Thymus (tissue), 11 donors: ENCODE data around the gene NLRP3. TPM values are rescaled to one million over a fixed set of nuclear protein-coding genes. Genes with fewer than 3 reads are reported as not detected.

Experiments used
- DNase-seq, 9 donors: peaks; one replicate each; pipeline ENCODE4 v3.0.0-alpha.2; 2013; ENCODE audit warnings: low spot score in 9 of 9, low read depth in 6 of 9, missing footprints in 1 of 9
- H3K27ac ChIP-seq, 2 donors: one replicate each; pipeline ENCODE4 v1.5.1; 2013; ENCODE audit warnings: control low read depth in 1 of 2, low read depth in 1 of 2, low read length in 1 of 2, mild to moderate bottlenecking in 1 of 2, moderate library complexity in 1 of 2
- H3K27me3 ChIP-seq, 2 donors: one replicate each; pipeline ENCODE4 v1.5.1; 2013; ENCODE audit warnings: low read length in 1 of 2; ENCODE audit not compliant: control insufficient read depth in 2 of 2, insufficient read depth in 1 of 2
- H3K36me3 ChIP-seq, 2 donors: one replicate each; pipeline ENCODE4 v1.5.1; 2013; ENCODE audit warnings: low read length in 1 of 2, mild to moderate bottlenecking in 1 of 2, moderate library complexity in 1 of 2; ENCODE audit not compliant: control insufficient read depth in 2 of 2, insufficient read depth in 2 of 2
- H3K4me1 ChIP-seq, 2 donors: one replicate each; pipeline ENCODE4 v1.5.1; 2013; ENCODE audit warnings: low read length in 2 of 2; ENCODE audit not compliant: control insufficient read depth in 2 of 2, insufficient read depth in 2 of 2
- H3K4me3 ChIP-seq, 2 donors: one replicate each; pipeline ENCODE4 v1.5.1; 2013; ENCODE audit warnings: low read length in 2 of 2, control low read depth in 1 of 2, mild to moderate bottlenecking in 1 of 2
- H3K9me3 ChIP-seq, 2 donors: one replicate each; pipeline ENCODE4 v1.5.1; 2013; ENCODE audit warnings: low read length in 1 of 2, mild to moderate bottlenecking in 1 of 2; ENCODE audit not compliant: control insufficient read depth in 2 of 2, insufficient read depth in 1 of 2
- WGBS: extraction: QIAGEN DNeasy Blood & Tissue Kit; methylation state at CpG from one replicate; pipeline ENCODE4 v1.1.7; 2013; 5-methylcytosine and 5-hydroxymethylcytosine counted together
- polyA plus RNA-seq: library from polyadenylated mRNA; stranded (reverse); fragments of 200-250 nt; gene quantifications from one replicate; pipeline ENCODE4 v1.2.3, GENCODE V29; 2013
- total RNA-seq: library from RNA; stranded (reverse); fragments of 120-200 nt; gene quantifications from one replicate; pipeline ENCODE4 v1.2.4, GENCODE V29; 2013
- donor health status: healthy.

Gene NLRP3
- total and polyA plus RNA-seq, 2 donors, result 1.7 to 2.6 TPM

- Histone ChIP-seq H3K27me3 (no peaks in the 10 kb centered on the region), H3K36me3 (no peaks in the 10 kb centered on the region), H3K4me3 (no peak overlapping the region), H3K4me1 (no peaks in the 10 kb centered on the region), H3K9me3 (no peaks in the 10 kb centered on the region), H3K27ac (no peak overlapping the region)
- no peak for DNase-seq
- WGBS, result 94% methylated on average over 1 of the region's 1 CpG
Measured at GRCh38 chr1:247430434-247430833, 14.5 kb downstream of the NLRP3 start.

GRCh38 chr1:247431643-247432042 lies 15.7 kb downstream of the NLRP3 start:
- DNase-seq, result no peak
- Histone ChIP-seq H3K36me3 (no peaks in the 10 kb centered on the region), H3K27ac (no peak overlapping the region), H3K27me3 (no peaks in the 10 kb centered on the region), H3K4me3 (no peak overlapping the region), H3K9me3 (no peaks in the 10 kb centered on the region), H3K4me1 (no peaks in the 10 kb centered on the region)
- WGBS, result 98% methylated on average over 9 of the region's 9 CpGs

GRCh38 chr1:247434005-247434404 lies 18.0 kb downstream of the NLRP3 start:
- H3K27me3 ChIP-seq, result no peaks in the 10 kb centered on the region
- no peaks in the 10 kb centered on the region for H3K9me3 ChIP-seq
- no peak overlapping the region for H3K27ac ChIP-seq
- 96% methylated on average over 15 of the region's 15 CpGs for WGBS
- H3K4me3 ChIP-seq, result no peak overlapping the region
- DNase-seq, result no peak
- no peaks in the 10 kb centered on the region for H3K4me1 ChIP-seq
- H3K36me3 ChIP-seq, result no peaks in the 10 kb centered on the region

- Histone ChIP-seq H3K4me3 (no peak overlapping the region), H3K9me3 (no peaks in the 10 kb centered on the region), H3K4me1 (no peaks in the 10 kb centered on the region), H3K27me3 (no peaks in the 10 kb centered on the region), H3K36me3 (no peaks in the 10 kb centered on the region), H3K27ac (no peak overlapping the region)
- WGBS, result 92% methylated on average over 13 of the region's 13 CpGs
- no peak for DNase-seq
Measured at GRCh38 chr1:247435030-247435758, 19.2 kb downstream of the NLRP3 start.

GRCh38 chr1:247435759-247436147 lies 19.8 kb downstream of the NLRP3 start:
- Histone ChIP-seq H3K27ac (no peak overlapping the region), H3K4me1 (no peaks in the 10 kb centered on the region), H3K27me3 (no peaks in the 10 kb centered on the region), H3K36me3 (no peaks in the 10 kb centered on the region), H3K9me3 (no peaks in the 10 kb centered on the region), H3K4me3 (no peak overlapping the region)
- no peak for DNase-seq
- WGBS, result 98% methylated on average over 3 of the region's 3 CpGs

- Histone ChIP-seq H3K4me1 (no peaks in the 10 kb centered on the region), H3K4me3 (no peak overlapping the region), H3K27ac (no peak overlapping the region), H3K9me3 (no peaks in the 10 kb centered on the region), H3K36me3 (no peaks in the 10 kb centered on the region), H3K27me3 (no peaks in the 10 kb centered on the region)
- no peak for DNase-seq
- 90% methylated on average over 17 of the region's 17 CpGs for WGBS
Measured at GRCh38 chr1:247437551-247438505, 21.9 kb downstream of the NLRP3 start.

- no peaks in the 10 kb centered on the region for H3K36me3 ChIP-seq
- H3K27ac ChIP-seq, result no peak overlapping the region
- 65% methylated on average over 6 of the region's 6 CpGs for WGBS
- no peaks in the 10 kb centered on the region for H3K4me1 ChIP-seq
- DNase-seq, result no peak
- H3K4me3 ChIP-seq, result no peak overlapping the region
- H3K9me3 ChIP-seq, result no peaks in the 10 kb centered on the region
- H3K27me3 ChIP-seq, result no peaks in the 10 kb centered on the region
Measured at GRCh38 chr1:247440001-247440620, 24.1 kb downstream of the NLRP3 start.

- 97% methylated on average over 5 of the region's 5 CpGs for WGBS
- no peaks in the 10 kb centered on the region for H3K36me3 ChIP-seq
- H3K9me3 ChIP-seq, result no peaks in the 10 kb centered on the region
- DNase-seq, result no peak
- H3K4me3 ChIP-seq, result no peak overlapping the region
- H3K4me1 ChIP-seq, result no peaks in the 10 kb centered on the region
- no peak overlapping the region for H3K27ac ChIP-seq
- no peaks in the 10 kb centered on the region for H3K27me3 ChIP-seq
Measured at GRCh38 chr1:247441606-247442005, 25.6 kb downstream of the NLRP3 start.

- no peak for DNase-seq
- H3K4me3 ChIP-seq, result no peak overlapping the region
- no peak overlapping the region for H3K27ac ChIP-seq
- H3K36me3 ChIP-seq, result no peaks in the 10 kb centered on the region
- no peaks in the 10 kb centered on the region for H3K9me3 ChIP-seq
- 85% methylated on average over 4 of the region's 4 CpGs for WGBS
- H3K27me3 ChIP-seq, result no peaks in the 10 kb centered on the region
- no peaks in the 10 kb centered on the region for H3K4me1 ChIP-seq
Measured at GRCh38 chr1:247442164-247442563, 26.2 kb downstream of the NLRP3 start.
